ENCODE measurements around the gene KCNE3. TPM values are rescaled to one million over a fixed set of nuclear protein-coding genes. Genes with fewer than 3 reads are reported as not detected.

KCNE3 gene
- total RNA-seq, 4 donors from 2014 or later, result 13.7 to 44.4 (median 21.0) TPM

- no peak for TF ChIP-seq CTCF (IDR thresholded peaks at IDR 0.05; ENCODE audit: low read depth)
Observed at GRCh38 chr11:74457356-74457755, 10.0 kb downstream of the KCNE3 start.

DNA sequence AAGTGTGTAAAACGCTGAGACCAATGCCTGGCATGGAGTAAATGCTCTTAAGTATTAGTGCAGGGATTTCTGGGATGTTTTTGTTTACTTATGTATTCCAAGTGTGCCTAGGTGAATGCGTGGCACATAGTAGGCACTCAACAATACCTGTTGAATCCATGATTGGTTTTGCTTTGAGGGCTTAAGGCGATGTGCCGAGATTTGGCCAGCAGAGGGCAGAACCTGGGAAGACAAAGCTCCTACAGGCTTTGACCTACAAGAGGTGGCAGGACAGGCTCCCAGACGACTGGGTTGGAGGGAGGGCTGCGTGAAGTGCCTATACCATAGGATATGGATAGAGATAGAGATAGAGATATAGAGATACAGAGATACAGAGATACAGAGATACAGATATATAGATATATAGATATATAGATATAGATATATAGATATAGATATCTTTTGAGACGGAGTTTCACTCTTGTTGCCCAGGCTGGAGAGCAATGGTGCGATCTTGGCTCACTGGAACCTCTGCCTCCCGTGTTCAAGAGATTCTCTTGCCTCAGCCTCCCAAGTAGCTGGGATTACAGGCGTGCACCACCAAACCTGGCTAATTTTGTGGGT is 13.9 kb downstream of the KCNE3 start:
- no peak for TF ChIP-seq CTCF (IDR thresholded peaks at IDR 0.05; ENCODE audit: low read depth)

- no peak for TF ChIP-seq CTCF (IDR thresholded peaks at IDR 0.05; ENCODE audit: low read depth)
Observed at GRCh38 chr11:74452366-74452765, 15.0 kb downstream of the KCNE3 start.

DNA sequence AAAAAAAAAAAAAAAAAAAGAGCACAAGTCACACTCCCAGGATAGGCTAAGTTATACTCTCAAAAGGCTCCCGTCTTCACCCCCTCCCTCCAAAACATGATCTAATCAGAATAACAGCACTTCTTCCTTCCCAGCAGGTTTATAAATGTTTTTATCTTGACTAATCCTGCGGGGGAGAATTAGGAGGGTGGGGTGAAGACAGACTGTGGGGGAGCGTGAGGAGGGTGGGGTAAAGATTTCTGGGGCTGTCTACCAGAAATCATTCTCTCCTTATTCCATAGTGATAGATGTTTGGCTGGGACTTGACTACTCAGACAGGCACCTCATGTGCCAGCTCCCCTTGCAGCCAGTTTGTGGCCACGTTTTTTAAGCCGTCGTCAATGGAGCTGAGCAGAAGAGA is 17.0 kb downstream of the KCNE3 start:
- TF ChIP-seq CTCF (IDR thresholded peaks at IDR 0.05; ENCODE audit: low read depth), result no peak

- TF ChIP-seq CTCF (IDR thresholded peaks at IDR 0.05; ENCODE audit: low read depth), result no peak
Observed at GRCh38 chr11:74449369-74449931, 17.9 kb downstream of the KCNE3 start.

DNA sequence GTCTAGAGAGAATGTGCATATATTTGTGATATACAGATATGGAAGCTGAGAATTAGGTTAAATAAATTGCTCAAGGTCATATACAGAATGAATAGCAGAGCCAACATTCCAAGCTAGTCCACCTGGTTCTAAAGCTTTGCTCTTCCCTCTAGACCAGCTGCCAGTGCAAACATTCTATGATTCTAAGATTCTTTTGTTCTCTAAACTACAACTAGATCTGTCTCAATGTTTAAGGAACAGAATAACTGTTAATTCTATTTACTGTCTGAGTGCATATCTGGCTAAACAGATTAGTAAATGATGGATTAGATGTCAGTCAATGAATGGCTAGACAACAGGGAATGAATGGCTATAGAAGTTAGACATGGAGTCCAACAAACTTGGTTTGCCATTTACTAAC is 19.6 kb downstream of the KCNE3 start:
- no peak for TF ChIP-seq CTCF (IDR thresholded peaks at IDR 0.05; ENCODE audit: low read depth)

- TF ChIP-seq CTCF (IDR thresholded peaks at IDR 0.05; ENCODE audit: low read depth), result no peak
Observed at GRCh38 chr11:74446532-74446938, 20.8 kb downstream of the KCNE3 start.

All from subcutaneous adipose tissue (tissue), 4 donors.